GM19463 (cell line): ENCODE data around the gene ACE.

Experiments used
- ATAC-seq: cut with Tn5 transposase; IDR thresholded peaks from one replicate; pipeline ENCODE4 v1.9.1; 2021; ENCODE audit warnings: mild to moderate bottlenecking, moderate library complexity; ENCODE audit not compliant: unreplicated experiment

The ACE gene

DNA sequence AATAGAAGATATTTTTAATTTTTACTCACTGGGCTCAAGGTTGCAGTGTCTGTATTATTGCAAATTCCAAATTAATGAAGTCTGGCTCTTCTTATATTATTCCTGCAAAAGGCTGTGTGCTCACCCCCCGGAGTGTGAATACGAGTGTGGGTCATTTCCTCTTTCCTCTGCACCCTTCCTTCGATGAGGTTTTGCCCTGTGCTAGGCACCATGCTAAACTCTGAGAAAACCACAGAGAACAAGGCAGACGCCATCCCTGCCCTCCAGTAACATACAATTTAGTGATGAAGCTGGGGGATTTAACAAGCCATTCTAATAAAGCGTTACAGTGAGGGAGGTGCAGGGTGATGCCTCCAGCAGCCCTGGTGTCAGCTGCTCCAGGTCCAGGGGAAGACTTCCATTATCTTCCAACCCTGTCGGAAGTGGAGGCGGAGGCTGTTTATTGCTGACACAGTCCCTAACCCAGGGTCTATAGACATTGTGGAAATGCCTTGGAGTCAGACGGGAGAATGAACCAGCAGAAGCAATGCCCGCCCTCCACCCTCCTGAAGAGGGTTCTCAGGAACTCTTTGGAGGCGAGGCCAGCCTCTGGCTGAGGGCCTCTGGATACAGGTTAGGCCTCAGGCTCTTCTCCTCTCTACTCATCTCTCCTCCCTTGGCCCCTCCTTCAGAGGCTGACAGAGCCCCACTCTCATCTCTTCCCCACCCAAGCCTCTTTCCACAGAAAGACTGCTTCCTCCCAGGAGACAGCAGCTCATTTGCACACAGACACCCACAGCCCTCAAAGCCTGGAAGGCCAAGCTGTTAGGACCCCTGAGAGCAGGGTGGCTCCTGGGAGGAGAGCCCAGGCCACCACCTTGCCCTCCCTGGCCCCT, 2.0 kb upstream of the ACE start:
- ATAC-seq = no peak

DNA sequence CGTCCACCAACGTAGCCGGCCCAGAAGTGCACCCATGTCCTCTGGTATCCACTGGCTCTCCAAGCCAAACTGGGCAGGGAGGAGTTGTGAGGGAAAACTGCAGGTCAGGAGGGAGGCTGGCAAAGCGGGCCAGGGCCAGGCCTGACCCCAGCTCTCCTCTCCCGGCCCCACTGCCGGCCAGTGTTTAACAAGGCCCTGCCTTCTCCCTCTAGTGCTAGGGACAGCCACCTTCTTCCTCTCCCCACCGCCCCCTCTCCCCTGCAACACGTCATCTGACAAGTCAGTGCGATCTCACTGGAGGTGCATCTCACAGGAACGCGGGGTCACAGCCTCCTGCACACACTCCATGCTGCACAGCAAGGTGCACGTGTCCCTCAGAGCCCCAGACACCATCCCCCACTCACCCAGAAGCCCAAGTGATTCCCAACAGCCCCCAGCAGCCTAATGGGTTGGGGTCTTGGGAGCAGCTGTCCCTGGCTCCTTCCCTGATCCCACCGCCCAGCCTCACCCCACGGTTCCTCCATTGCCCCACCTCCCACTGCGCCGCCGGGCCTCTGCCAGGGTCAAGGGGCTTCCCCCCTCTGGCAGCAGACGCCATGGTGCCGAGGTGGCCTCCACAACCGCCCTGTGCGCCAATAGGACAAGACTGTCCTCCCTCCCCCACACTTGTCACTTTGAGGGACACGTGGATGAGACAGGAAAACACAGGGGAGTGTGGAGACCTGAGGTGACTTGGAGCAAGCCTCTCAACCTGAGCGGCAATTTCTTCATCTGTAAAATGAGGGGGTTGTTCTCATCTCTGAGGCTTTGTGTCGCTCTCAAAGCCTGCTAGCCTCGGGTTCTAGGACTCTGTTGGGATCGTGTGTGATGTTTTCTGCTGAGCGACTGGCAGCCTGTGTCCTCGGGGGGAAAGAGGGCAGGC, 1.1 kb upstream of the ACE start:
- no peak for ATAC-seq

DNA sequence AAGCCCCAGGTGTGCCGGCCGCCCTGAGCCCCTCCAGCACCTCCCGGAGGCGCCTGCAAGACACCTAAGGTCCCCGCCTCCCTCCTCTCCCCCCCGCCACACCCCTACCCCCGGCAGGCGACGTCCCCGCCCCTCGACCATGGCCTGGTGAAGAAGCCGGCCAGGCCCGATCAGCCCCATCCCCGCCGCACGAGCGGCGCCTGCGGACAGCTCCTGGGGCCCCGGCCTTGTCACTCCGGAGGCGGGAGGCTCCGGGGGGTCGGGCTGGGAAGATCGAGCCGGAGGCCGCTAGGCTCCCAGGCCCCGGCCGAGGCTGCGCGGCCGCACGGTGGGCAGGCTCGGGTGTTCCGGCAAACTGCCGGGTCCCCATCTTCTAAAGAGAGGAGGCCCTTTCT, 405 bp upstream of the ACE start:
- peak; percentile 7 for ATAC-seq

DNA sequence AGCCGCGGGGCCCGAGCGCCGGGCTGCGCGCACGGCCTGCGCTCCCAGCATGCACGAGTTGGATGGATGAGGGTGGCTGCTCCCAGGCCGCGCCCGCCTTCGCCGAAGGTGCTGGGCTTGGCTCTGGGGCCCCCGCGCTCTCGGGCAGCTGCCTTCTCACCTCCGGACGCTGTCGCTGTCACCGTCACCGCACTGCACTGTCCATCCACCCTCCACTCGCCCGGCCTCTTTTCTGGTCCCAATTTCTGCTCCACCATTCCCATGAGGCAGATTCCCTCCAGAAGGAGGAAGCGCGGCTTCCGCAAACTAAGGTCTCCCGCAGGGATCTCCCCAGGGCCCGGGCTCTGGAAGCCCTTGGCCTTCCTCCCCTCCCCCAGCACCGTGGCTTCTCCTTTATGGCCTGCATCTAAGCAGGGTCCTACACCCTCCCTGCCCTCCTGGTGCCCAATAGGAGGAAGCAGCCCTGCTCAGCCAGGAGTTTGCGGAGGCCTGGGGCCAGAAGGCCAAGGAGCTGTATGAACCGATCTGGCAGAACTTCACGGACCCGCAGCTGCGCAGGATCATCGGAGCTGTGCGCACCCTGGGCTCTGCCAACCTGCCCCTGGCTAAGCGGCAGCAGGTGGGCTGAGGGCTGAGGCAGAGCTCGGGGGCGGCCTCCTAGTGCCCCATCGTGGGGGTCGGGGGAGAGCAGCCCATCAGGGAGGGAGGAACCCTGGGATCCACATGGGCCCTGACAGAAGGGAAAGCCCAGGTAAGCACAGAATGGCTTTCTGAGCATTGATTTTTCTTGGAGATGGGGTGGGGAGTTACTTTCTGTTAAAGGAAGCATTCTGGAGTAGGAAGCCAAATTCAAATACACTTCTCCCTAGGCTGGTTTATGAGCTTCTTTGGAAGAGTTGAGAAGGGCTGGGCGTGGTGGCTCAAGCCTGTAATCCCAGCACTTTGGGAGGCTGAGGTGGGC, 899 bp downstream of the ACE start:
- peak; percentile 10 for ATAC-seq

DNA sequence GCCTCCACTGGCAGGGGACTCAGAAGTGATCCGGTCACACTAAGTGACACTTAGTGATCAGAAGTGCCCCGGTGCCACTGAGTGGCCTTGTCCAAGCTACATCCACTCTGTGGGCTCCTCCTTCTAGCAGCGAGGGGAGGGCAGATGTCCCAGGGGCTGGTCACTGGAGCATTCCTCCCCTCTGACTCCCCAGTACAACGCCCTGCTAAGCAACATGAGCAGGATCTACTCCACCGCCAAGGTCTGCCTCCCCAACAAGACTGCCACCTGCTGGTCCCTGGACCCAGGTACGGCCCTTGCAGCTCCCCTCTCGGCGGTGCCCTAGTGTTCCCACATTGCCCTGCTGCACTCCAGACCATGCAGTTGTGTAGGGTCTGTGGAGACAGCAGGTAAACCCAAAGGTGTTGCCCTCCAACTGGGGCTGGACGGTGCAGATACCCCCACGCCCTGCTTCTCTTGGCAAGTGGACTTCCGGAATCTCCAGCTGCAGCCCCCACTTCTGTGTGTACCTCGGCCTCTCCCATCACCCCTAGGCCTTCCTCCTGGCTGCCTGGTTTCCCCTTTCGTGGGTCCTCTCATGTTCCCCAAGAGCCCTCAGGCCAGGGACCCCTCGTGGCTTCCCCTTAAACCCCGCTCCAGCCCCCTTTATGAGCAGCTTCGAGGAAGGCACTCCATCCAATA, 2.1 kb downstream of the ACE start:
- peak; percentile 63 for ATAC-seq

DNA sequence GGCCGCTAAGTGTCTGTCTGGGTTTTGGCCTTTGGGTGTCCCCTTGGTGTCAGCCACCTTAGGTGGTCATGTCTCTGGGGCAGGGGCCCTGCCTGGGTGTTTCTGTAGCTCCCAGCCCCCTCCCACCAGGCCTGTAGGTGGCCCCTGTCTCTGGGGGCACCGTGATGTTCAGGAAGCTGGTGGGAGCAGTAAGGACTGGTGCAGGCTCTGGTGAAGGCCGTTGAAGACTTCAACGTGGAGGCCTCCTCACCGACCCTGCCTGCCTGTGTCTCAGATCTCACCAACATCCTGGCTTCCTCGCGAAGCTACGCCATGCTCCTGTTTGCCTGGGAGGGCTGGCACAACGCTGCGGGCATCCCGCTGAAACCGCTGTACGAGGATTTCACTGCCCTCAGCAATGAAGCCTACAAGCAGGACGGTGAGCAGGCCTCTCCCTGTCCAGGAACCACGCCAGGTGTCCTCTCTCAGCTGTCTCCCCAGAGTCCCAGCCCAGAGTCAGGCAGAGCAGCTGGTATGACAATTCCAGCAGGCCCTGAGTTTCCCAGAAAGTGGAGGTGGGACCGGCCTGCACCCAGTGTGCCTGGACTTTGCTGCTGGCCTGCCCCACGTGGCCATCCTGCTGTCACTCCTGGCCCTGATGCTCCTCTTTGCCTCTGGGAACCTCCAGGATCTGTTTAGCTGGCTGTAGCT, 2.8 kb downstream of the ACE start:
- no peak for ATAC-seq

DNA sequence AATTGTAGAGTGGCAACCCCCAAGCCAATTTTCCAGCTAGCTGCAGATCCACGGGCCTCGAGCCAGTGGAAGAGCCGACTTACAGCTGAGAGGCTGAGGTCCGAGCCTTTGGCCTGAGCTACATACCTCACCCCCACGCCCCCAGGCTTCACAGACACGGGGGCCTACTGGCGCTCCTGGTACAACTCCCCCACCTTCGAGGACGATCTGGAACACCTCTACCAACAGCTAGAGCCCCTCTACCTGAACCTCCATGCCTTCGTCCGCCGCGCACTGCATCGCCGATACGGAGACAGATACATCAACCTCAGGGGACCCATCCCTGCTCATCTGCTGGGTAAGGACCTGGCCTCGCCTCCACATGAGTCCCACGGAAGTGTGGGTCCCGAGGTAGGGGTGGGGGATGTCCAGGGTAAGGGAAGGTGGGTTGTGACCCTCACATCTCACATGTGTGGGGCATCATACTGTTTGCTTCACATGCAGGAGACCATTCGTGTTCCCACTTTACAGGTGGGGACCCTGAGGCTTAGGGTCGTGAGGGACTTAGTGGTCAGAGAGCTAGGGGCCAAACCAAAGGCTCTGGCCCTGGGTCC, 3.4 kb downstream of the ACE start:
- no peak for ATAC-seq

DNA sequence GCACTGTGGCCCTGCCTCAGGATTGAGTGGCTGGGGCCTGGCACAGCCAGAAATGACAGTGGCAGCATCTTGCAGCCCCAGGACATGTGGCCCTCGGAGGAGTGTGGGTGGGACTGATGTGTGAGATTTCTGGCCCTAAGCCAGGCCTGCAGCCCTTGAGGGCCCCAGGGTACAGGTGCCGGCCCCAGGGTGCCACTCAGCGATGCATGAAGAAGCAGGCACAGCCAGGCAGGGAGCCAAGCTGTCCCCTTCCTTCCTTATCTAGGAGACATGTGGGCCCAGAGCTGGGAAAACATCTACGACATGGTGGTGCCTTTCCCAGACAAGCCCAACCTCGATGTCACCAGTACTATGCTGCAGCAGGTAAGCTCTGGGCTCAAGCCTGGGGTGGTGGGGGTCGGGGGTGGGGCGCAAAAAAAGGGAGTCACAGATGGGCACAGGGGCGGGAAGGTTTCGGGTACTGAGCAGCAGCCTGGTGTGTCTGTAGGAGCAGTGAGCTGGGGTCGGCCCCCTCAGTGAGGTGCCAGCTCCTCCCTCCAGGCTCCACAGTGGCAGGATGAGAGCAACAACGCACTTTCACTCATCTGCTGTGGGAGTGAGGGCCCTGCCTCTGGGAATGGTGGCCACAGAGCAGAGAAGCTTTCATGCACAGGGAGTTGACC, 4.1 kb downstream of the ACE start:
- no peak for ATAC-seq

DNA sequence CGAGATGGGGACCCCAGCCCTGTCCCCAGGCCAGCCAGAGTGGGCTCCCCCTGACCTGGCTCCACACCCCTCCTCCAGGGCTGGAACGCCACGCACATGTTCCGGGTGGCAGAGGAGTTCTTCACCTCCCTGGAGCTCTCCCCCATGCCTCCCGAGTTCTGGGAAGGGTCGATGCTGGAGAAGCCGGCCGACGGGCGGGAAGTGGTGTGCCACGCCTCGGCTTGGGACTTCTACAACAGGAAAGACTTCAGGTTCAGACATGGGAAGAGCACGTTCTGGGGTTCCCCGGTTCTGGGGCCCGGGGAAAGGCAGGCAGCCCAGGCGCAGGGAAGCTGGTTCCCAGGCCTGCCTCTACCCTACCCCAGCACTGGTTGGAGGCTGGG, 4.6 kb downstream of the ACE start:
- no peak for ATAC-seq

DNA sequence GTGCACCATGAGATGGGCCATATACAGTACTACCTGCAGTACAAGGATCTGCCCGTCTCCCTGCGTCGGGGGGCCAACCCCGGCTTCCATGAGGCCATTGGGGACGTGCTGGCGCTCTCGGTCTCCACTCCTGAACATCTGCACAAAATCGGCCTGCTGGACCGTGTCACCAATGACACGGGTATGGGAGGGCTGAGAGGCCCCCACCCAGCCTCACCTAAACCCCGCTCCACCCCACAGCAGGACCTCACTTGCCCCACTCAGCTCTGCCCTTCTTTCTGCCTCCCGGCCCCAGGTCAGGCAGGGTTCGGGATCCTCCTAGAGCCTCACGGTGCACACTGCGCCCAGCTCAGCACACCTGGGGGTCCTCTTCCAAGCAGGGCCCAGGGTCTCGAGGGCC, 5.6 kb downstream of the ACE start:
- ATAC-seq = no peak

DNA sequence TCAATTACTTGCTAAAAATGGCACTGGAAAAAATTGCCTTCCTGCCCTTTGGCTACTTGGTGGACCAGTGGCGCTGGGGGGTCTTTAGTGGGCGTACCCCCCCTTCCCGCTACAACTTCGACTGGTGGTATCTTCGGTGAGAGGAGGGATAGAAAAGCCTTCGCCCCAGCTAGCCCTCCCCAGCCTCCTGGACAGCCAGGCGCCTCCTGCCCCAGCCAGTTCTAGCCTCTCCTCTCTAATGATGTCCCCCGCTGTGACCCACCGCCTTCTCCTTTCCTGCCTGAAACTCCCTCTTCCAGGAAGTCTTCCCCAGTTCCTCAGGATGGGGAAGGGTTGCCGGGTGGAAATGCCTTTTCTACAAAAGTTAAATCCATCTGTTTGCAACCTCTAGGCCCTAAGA, 6.2 kb downstream of the ACE start:
- ATAC-seq = no peak

DNA sequence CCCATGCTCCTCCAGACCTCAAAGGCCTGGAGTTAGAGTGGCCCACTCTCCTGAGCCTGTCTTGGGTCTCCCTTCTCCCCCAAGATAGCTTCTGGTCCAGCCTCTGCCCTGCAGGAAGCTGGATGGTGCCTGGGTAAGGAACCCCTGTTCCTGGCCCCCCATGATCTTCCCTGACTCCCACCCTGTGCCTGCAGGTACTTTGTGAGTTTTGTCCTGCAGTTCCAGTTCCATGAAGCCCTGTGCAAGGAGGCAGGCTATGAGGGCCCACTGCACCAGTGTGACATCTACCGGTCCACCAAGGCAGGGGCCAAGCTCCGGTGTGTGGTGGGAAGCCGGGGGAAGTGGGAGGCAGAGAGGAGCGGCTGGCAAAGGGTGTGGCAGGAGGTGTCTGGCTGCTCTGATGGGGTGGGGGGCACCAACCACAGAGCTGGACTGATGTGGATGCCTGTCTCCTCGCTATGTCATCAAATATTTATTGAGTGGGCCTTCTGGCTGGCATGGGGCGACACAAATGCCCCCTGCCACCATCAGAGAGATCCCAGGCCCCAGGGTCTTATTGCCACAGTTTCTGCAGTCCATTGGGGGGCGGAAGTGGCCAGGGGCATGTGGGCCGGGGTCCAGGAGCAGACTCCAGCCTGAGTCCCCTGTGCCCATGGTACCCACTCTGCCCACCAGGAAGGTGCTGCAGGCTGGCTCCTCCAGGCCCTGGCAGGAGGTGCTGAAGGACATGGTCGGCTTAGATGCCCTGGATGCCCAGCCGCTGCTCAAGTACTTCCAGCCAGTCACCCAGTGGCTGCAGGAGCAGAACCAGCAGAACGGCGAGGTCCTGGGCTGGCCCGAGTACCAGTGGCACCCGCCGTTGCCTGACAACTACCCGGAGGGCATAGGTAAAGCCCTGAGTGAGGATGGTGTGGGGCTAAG, 7.1 kb downstream of the ACE start:
- ATAC-seq = no peak

DNA sequence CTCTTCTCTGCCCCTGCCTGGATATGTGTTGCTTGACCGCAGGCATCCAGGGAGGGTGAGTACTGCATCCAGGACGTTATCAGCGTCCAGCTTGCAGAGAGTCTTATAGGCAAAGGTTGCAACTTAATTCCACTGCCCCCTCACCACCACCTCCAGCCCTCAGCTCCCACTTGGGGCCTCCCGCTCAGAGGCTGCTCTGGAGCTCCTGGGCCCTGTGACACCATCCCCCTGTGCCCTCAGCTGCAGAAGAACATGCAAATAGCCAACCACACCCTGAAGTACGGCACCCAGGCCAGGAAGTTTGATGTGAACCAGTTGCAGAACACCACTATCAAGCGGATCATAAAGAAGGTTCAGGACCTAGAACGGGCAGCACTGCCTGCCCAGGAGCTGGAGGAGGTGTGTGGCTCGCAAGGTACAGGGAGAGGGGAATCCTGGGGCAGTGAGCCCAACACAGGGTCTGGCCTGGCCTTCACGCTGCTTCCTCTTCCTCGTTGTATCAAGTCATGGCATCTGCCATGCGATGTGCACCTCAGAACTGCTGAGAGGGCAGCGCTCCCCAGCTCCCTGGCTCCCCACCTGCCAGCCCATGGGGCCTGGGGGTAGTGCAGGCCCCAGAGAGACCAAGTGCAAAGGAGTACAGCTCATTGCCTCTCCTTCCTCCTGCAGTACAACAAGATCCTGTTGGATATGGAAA, 9.6 kb downstream of the ACE start:
- no peak for ATAC-seq

DNA sequence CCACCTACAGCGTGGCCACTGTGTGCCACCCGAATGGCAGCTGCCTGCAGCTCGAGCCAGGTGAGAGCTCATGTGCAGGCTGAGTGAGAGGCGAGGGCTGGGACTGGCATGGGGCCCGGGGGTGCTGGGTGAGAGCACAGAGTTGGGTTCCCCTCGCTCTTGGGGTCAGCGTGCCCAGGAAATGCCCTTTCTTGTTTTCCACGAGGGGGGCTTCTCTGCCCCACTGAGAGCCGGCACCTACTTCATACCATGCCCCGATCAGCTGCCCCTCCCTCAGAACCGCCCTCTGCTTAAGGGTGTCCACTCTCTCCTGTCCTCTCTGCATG, 10.1 kb downstream of the ACE start:
- no peak for ATAC-seq

DNA sequence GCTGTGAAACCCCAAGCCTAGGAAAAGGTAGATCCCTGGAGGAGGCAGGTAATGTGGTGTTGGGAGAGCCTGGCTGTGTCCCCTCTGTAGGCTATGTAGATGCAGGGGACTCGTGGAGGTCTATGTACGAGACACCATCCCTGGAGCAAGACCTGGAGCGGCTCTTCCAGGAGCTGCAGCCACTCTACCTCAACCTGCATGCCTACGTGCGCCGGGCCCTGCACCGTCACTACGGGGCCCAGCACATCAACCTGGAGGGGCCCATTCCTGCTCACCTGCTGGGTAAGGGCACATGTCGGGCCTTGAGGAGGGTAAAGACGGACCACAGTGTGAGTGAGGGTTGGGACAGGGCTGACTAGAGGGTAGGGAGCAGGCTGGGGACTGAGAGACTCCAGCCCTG, 12.0 kb downstream of the ACE start:
- no peak for ATAC-seq

DNA sequence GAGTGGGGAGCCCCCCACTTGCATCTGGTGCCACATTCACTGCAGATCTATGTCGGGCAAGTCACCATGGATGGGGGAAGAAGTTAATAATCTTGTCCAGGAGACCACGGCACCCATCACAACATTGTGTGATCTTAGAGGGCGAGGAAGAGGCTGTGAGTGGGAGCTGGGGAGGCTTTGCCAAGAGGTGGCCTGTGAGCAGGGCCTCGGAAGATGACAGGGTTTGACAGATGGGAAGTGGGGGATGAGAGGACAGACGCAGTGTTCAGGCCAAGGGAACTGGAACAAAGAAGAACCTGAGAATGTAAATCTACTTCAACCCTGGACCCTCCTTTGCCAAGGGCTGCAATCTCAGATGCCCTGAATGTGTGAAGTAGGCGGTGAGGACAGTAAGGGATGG, 12.4 kb downstream of the ACE start:
- no peak for ATAC-seq

DNA sequence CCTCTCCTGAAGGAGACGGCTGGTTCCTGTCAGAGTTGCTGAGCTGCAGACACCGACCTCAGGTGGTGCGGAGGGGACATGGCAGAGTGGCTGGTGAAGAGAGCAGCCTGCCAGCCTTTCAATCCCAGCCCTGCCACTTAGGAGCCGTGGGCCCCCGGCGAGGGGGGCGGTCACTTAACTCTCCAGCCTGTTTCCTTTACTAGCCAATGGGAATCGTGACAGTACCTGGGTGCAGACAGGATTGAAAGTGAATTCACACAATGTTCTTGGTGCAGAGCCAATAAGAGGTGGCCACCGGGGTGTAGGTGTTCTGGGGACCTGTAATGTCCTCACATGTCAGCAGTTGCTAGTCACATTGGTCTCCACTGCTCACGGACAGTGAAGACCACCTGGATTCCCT, 13.5 kb downstream of the ACE start:
- no peak for ATAC-seq
